Subcutaneous adipose tissue (tissue), 4 donors: ENCODE data around the gene GPC3. TPM values are rescaled to one million over a fixed set of nuclear protein-coding genes. Genes with fewer than 3 reads are reported as not detected.

Source experiments
- total RNA-seq, 4 donors: library from RNA; depleted of rRNA; stranded (reverse); fragments of >200 nt; gene quantifications; one replicate each; pipeline ENCODE4 v1.1.0, GENCODE V29; 2016
- TF ChIP-seq, protein P1 (sequence below): fragments of 450-650 bp; IDR thresholded peaks from one replicate; pipeline ENCODE4 v1.5.1; 2016; ENCODE audit warnings: low read depth, mild to moderate bottlenecking, control low read depth, antibody characterized with exemption, moderate library complexity

Gene GPC3
- total RNA-seq, 4 donors from 2014 or later, result 61.8 to 142 (median 84.5) TPM

DNA sequence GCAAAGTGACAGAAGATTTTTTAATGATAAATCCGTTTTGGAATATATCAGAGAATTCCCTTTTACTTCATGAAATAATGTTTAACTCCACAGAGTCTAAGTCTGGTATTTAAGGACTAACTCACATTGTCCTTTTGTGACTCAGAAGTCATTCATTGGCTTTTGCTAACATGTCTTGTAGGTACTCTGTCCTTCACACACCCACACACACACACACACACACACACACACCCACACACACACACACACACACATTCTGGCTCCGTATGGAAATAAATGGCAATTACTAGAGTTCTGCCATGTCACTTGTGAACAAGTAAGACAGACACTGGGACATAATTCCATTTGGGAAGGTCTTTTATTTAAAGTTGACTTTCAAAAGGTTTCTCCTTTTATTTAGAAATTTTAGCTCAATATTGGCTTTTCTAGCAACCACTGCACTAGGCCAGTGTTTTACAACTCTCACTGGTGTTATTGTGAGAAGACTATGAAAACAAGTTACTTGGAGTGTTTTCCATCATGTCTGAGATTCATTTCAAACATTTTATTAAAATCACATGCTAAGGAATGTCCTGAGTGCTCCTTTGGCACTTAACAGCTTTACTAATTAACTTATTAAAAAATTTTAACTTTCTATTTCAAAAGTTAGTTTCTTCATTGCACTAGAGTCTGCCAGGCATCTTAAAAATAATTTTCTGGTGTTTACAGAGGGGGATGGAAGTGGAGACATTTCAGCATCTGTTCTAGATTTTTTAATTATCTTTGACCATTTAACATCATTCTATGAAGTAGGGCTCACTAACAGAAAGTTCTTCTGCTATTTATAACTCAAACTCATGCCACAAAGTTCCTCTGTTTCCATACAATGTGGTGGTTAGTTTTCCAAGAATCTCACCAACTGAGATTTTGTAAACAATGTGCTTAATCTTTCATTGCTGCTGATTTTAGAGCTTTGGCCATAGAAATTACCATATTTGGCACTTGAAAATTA, 329.8 kb downstream of the GPC3 start:
- TF ChIP-seq, protein P1, sequence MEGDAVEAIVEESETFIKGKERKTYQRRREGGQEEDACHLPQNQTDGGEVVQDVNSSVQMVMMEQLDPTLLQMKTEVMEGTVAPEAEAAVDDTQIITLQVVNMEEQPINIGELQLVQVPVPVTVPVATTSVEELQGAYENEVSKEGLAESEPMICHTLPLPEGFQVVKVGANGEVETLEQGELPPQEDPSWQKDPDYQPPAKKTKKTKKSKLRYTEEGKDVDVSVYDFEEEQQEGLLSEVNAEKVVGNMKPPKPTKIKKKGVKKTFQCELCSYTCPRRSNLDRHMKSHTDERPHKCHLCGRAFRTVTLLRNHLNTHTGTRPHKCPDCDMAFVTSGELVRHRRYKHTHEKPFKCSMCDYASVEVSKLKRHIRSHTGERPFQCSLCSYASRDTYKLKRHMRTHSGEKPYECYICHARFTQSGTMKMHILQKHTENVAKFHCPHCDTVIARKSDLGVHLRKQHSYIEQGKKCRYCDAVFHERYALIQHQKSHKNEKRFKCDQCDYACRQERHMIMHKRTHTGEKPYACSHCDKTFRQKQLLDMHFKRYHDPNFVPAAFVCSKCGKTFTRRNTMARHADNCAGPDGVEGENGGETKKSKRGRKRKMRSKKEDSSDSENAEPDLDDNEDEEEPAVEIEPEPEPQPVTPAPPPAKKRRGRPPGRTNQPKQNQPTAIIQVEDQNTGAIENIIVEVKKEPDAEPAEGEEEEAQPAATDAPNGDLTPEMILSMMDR, result no peak

DNA sequence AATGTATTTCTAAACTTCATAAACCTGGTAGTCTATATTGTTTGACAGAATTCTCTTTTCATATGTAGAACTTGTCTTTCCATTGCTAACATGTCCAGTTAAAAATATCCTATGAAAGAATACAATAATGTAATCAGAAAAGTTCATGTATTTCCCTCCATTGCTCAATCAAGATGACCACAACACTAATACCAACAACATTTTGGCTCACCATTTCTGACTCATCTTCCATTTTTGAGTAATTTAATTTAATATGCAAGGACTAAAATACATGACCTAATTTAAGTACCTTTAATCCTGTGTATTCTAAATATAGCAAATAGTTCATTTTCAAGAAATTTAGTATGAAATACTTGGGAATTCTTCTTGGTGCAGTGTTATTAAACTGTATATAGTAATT, 330.6 kb downstream of the GPC3 start:
- TF ChIP-seq, protein P1, result no peak

DNA sequence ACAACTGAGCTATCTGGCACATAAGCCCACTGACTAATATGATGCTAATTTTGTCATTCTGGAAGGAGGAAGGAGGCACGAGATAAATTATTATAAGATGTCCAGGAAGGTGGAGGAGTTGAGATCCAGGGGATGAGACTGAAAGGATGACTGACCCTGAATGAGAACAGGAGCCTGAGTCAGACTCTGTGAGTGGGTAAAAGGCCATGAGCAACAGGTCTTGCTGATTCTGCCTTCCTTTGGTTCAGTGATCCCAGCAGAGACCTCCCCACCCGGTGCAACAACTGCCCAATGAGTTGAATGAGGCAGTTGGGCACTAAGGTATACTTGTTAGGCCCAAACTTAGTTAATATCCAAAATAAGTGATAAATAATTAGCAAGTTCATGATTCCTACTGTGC, 332.0 kb downstream of the GPC3 start:
- TF ChIP-seq, protein P1, result no peak

DNA sequence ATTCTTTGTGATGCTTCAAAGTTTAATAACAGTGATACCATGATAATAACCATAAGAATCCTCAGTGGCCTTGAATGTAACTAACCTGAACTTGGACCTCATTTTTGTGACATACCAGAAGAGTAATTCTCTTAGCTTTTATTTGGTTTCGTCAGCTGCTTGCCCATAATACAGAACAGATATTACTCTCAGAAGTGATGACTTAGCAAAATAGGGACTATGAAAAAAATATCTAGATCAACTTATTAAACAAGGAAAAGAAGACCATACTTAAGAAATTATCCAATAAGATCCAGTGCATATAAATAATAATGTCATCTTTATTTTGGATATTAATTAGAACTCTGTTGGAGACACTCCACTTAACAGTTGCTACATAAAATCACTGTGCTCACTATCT, 333.2 kb downstream of the GPC3 start:
- TF ChIP-seq, protein P1, result no peak

GRCh38 chrX:133650239-133650638, 335.2 kb downstream of the GPC3 start:
- TF ChIP-seq, protein P1, result no peak

DNA sequence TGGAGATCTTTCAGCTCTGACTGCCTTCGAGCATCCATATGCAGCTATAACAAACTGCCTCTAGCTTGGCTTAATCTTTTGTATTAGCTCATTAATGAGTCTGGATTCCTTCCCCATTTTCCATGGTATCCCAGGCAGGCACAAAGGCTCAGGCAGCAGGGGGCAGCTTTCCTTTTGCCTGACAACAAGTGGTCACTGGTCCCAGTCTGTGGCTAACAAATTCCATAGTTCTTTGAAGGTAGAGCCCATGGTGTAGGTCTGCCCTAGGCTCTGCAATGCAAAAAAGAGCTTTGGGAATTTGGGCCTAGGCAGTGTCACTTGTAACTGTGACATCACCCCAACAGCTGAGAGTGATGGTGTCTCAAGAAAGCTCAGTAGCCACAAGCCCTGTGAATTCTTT, 335.7 kb downstream of the GPC3 start:
- TF ChIP-seq, protein P1, result no peak

DNA sequence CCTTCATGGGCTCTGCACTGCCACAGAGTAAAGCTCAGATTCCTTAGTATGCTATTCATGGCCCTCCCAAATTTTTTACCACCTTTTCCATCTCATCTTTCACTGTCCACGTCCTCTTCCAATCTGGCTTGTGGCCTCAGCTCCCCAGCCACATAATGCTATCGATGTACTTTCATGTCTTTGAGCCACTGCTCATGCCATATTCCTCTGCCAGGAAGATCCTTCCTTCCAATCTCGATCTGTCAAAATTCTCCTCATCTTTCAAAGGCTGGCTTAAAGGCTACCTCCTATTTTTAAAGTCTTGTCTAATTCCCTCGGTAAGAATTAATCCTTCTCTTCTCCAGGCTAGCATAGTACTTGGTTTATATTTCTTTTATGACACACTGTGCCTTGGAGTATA, 336.8 kb downstream of the GPC3 start:
- TF ChIP-seq, protein P1, result no peak
